HEK293 (cell line): ENCODE data around the gene NPM3.

ENCODE experiments used
- CTCF ChIA-PET: fragments of 350-600 bp; formaldehyde crosslinking; extraction: SDS; loops from one replicate; lab custom pipeline; 2021; ENCODE audit warnings: antibody characterized with exemption; lab: Yijun Ruan, JAX
- POLR2A ChIA-PET: fragments of 300-600 bp; formaldehyde crosslinking; extraction: SDS; loops from one replicate; lab custom pipeline; 2020; ENCODE audit warnings: antibody characterized with exemption, inconsistent platforms; lab: Yijun Ruan, JAX
- H3K27ac ChIP-seq: fragments of 200-500 bp; sonication (Bioruptor generic); 2 replicates; pipeline ENCODE4 v1.5.1; 2014; ENCODE audit warnings: low read depth, low read length, control low read depth, inconsistent platforms; ENCODE audit errors: extremely low read depth
- H3K36me3 ChIP-seq, 2 experiments: fragments of 200-500 bp in 1 of 2; sonication (Bioruptor generic) in 1 of 2; 1 replicate in 1 of 2; 2 replicates in 1 of 2; pipeline ENCODE4 v1.5.1; 2014 to 2017; ENCODE audit warnings: inconsistent platforms in 2 of 2, low read length in 2 of 2; ENCODE audit not compliant: control insufficient read depth in 2 of 2, insufficient read depth in 1 of 2
- H3K4me1 ChIP-seq: fragments of 200-500 bp; sonication (Bioruptor generic); 2 replicates; pipeline ENCODE4 v1.5.1; 2014; ENCODE audit warnings: mild to moderate bottlenecking, low read length, inconsistent platforms; ENCODE audit not compliant: control insufficient read depth, insufficient read depth
- H3K4me3 ChIP-seq: 2 replicates; pipeline ENCODE4 v1.5.1; 2011; ENCODE audit warnings: low read depth, mild to moderate bottlenecking, control low read depth, low read length, moderate library complexity
- H3K9me3 ChIP-seq: fragments of 200-500 bp; sonication (Bioruptor generic); 2 replicates; pipeline ENCODE4 v1.5.1; 2014; ENCODE audit warnings: low read depth, low read length, inconsistent platforms; ENCODE audit not compliant: control insufficient read depth, insufficient read depth
- EGR2 ChIP-seq: fragments of 450-650 bp; formaldehyde crosslinking; IDR thresholded peaks from 2 replicates; pipeline ENCODE4 v1.5.1; 2016; ENCODE audit warnings: low read depth, missing biosample characterization, missing genetic modification characterization
- GLI4 ChIP-seq: fragments of 450-650 bp; formaldehyde crosslinking; IDR thresholded peaks from 2 replicates; pipeline ENCODE4 v1.5.1; 2016; ENCODE audit warnings: missing biosample characterization, missing genetic modification characterization
- GLIS2 ChIP-seq: fragments of 450-650 bp; formaldehyde crosslinking; IDR thresholded peaks from 2 replicates; pipeline ENCODE4 v1.5.1; 2016; ENCODE audit warnings: missing biosample characterization, missing genetic modification characterization
- PRDM1 ChIP-seq: fragments of 450-650 bp; formaldehyde crosslinking; IDR thresholded peaks from 2 replicates; pipeline ENCODE4; 2016; ENCODE audit warnings: missing biosample characterization, missing genetic modification characterization
- REPIN1 ChIP-seq: fragments of 450-650 bp; formaldehyde crosslinking; IDR thresholded peaks from 2 replicates; pipeline ENCODE4 v1.5.1; 2017; ENCODE audit warnings: missing biosample characterization, missing genetic modification characterization, low read depth
- TSHZ1 ChIP-seq: fragments of 450-650 bp; formaldehyde crosslinking; IDR thresholded peaks from 2 replicates; pipeline ENCODE4 v1.5.1; 2016; ENCODE audit warnings: missing biosample characterization, missing genetic modification characterization, borderline replicate concordance
- ZBTB48 ChIP-seq: fragments of 450-650 bp; formaldehyde crosslinking; IDR thresholded peaks from 2 replicates; pipeline ENCODE4 v1.5.1; 2016; ENCODE audit warnings: missing biosample characterization, missing genetic modification characterization
- ZFHX2 ChIP-seq: fragments of 450-650 bp; formaldehyde crosslinking; conservative IDR thresholded peaks from 2 replicates; pipeline ENCODE4 v1.5.1; 2016; ENCODE audit warnings: missing biosample characterization, missing genetic modification characterization
- ZNF514 ChIP-seq: fragments of 450-650 bp; formaldehyde crosslinking; IDR thresholded peaks from 2 replicates; pipeline ENCODE4 v1.5.1; 2016; ENCODE audit warnings: missing biosample characterization, missing genetic modification characterization
- ZNF701 ChIP-seq: fragments of 450-650 bp; formaldehyde crosslinking; IDR thresholded peaks from 2 replicates; pipeline ENCODE4 v1.5.1; 2016; ENCODE audit warnings: missing biosample characterization, missing genetic modification characterization

NPM3 gene

GRCh38 chr10:101770331-101771215 is 12.7 kb downstream of the NPM3 start:
- CTCF ChIA-PET, result interaction anchor here (0.6 to 3.4 kb wide), 5 partner anchors 10 to 608 kb away, joined by 3 to 16 read pairs (median 7); partner anchors contain the start of gene NPM3
- POLR2A ChIA-PET, result no interaction called here

GRCh38 chr10:101769541-101770180 is 13.6 kb downstream of the NPM3 start:
- Histone ChIP-seq H3K4me3 (no peak overlapping the region), H3K4me1 (peaks cover 9% of the 10 kb centered on the region; the same call in 1 of the 2 replicates), H3K9me3 (no peaks in the 10 kb centered on the region), H3K36me3 (no peaks in the 10 kb centered on the region), H3K27ac (0 out of 2 replicates have a peak overlapping the region, but pooled peaks have one; percentile 2)
- TF ChIP-seq TSHZ1 (tag by site-specific recombination) (no peak), PRDM1 (tag by site-specific recombination) (0 out of 2 replicates have a peak, but pooled peaks have one; percentile 21), REPIN1 (tag by site-specific recombination) (no peak), GLI4 (tag by site-specific recombination) (no peak)
- POLR2A ChIA-PET, result interaction anchor here (0.6 kb wide), 1 partner anchor 12 kb away, joined by 3 read pairs; no protein-coding TSS in a partner anchor
- CTCF ChIA-PET, result interaction anchor here (0.6 to 3.4 kb wide), 4 partner anchors 11 to 609 kb away, joined by 3 to 16 read pairs (median 4); no protein-coding TSS in a partner anchor

More at GRCh38 chr10:101770331-101771215, 12.7 kb downstream of the NPM3 start:
- Histone ChIP-seq H3K36me3 (no peaks in the 10 kb centered on the region), H3K4me1 (peaks cover 9% of the 10 kb centered on the region; the same call in 1 of the 2 replicates), H3K9me3 (no peaks in the 10 kb centered on the region), H3K4me3 (no peak overlapping the region), H3K27ac (no peak overlapping the region)
- 0 out of 2 replicates have a peak, but pooled peaks have one; percentile 10 for TF ChIP-seq GLIS2 (tag by site-specific recombination)
- no peak for TF ChIP-seq ZBTB48

GRCh38 chr10:101768791-101769170 is 14.5 kb downstream of the NPM3 start:
- ChIA-PET POLR2A (no interaction called here), CTCF (interaction anchor here (1.1 to 3.4 kb wide), 2 partner anchors 10 to 12 kb away, joined by 5 to 16 read pairs; no protein-coding TSS in a partner anchor)
- Histone ChIP-seq H3K9me3 (no peaks in the 10 kb centered on the region), H3K4me1 (peaks cover 9% of the 10 kb centered on the region; the same call in 1 of the 2 replicates), H3K4me3 (no peak overlapping the region), H3K36me3 (no peaks in the 10 kb centered on the region), H3K27ac (no peak overlapping the region)
- peak; percentile 42; the same call in 1 of the 2 replicates for TF ChIP-seq ZFHX2 (tag by site-specific recombination)
- peak; percentile 25; the same call in 1 of the 2 replicates for TF ChIP-seq EGR2
- TF ChIP-seq ZNF701 (tag by site-specific recombination), result no peak

- Histone ChIP-seq H3K36me3 (no peaks in the 10 kb centered on the region), H3K27ac (peak overlapping the region; percentile 20; the same call in 1 of the 2 replicates), H3K4me1 (peaks cover 9% of the 10 kb centered on the region; the same call in 1 of the 2 replicates), H3K9me3 (no peaks in the 10 kb centered on the region), H3K4me3 (no peak overlapping the region)
- ChIA-PET POLR2A (interaction anchor here (0.6 kb wide), 1 partner anchor 222 kb away, joined by 5 read pairs; no protein-coding TSS in a partner anchor), CTCF (interaction anchor here (3.4 kb wide), 1 partner anchor 13 kb away, joined by 16 read pairs; no protein-coding TSS in a partner anchor)
- TF ChIP-seq ZNF514 (no peak), ZFHX2 (tag by site-specific recombination) (peak; percentile 17; the same call in 1 of the 2 replicates)
Observed at GRCh38 chr10:101767966-101768790, 15.1 kb downstream of the NPM3 start.
